ENCODE data around the gene C3AR1. TPM values are rescaled to one million over a fixed set of nuclear protein-coding genes. Genes with fewer than 3 reads are reported as not detected.
"Not testable (repeated sequence)": the region's sequence is repeated elsewhere in the genome, so short reads cannot be mapped to it uniquely, and the experiment has no call there.

C3AR1 gene
- total and polyA plus RNA-seq, 2 donors (not counting 3 experiments of a cell fraction or from before 2014, with no cell fraction given) = 0.22 to 0.70 TPM

DNA sequence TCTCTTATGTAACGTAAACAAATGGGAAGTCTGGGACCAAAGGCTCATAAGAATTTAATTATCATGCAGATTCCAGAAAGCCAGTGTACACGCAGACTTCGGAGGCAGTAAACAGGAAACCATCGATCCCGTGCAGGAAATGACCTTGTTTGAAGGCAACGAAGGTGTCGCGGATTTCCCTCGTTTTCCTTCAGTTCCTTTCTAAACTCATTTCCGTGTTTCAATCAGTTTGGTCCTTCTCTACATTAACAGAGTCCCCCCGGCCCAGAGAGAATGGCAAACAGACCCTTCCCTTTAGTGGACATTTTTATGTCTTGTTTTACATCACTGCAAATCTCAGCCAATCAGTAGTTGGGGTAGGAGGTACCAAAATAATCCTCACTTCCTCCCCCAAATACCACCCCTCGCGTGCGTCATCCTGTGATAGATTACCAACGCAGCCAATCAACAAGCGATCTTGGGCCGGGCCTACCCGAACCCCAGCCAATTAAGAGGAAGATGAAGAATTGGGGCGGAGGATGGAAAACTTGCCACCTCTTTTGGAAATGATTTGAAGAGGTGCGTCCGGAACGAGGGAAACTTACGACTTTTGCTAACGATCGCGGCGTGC is 39.8 kb downstream of the C3AR1 start:
- CTCF ChIA-PET = interaction anchor here (0.9 to 2.5 kb wide), 4 partner anchors 19 to 93 kb away, joined by 3 to 8 read pairs (median 8); no protein-coding TSS in a partner anchor
- Histone ChIP-seq H3K36me3 (ENCODE audit: control insufficient read depth in 2 of 2, extremely low read depth in 1 of 2, insufficient read depth in 2 of 2, low read length in 2 of 2) (no peaks in the 10 kb centered on the region), H3K9me3 (replicated peaks; ENCODE audit: control insufficient read depth, insufficient read depth, low read length) (no peaks in the 10 kb centered on the region), H3K4me3 (replicated peaks in 1 of 3; ENCODE audit: insufficient read depth in 1 of 3, low read depth in 1 of 3, low read length in 3 of 3) (peak overlapping the region; percentile 57 to 97 (median 77)), H3K4me1 (ENCODE audit: control insufficient read depth, extremely low read depth, insufficient read depth, low read length) (peaks cover 3% of the 10 kb centered on the region), H3K9ac (replicated peaks; ENCODE audit: extremely low read depth, insufficient read depth, low read length) (peak overlapping the region; percentile 99), H3K4me2 (ENCODE audit: insufficient read depth, low read length) (peak overlapping the region; percentile 98), H3K27me3 (ENCODE audit: control insufficient read depth in 2 of 2, insufficient read depth in 2 of 2, low read length in 2 of 2) (no peaks in the 10 kb centered on the region), H3K79me2 (ENCODE audit: control insufficient read depth, insufficient read depth, low read length) (no peaks in the 10 kb centered on the region), H4K20me1 (replicated peaks; ENCODE audit: control insufficient read depth, extremely low read depth, insufficient read depth, low read length) (no peaks in the 10 kb centered on the region), H2AFZ (ENCODE audit: low read depth, low read length) (peak overlapping the region; percentile 94), H3K9me1 (replicated peaks; ENCODE audit: control insufficient read depth, extremely low read depth, insufficient read depth, low read length) (no peaks in the 10 kb centered on the region), H3K27ac (ENCODE audit: insufficient read depth, low read depth, low read length) (peak overlapping the region; percentile 100)
- FAIRE-seq (peak; percentile 99), DNase-seq (ENCODE audit: low read depth, low spot score) (peak; percentile 99)
- POLR2A ChIA-PET = interaction anchor here (0.9 kb wide), 1 partner anchor 93 kb away, joined by 4 read pairs; no protein-coding TSS in a partner anchor
- intact Hi-C loops (cut with micrococcal nuclease) = loop anchor here (1.0 to 2.0 kb wide), 7 partner anchors 8 to 838 kb away; partner anchors contain the start of genes NECAP1 and PEX5
- peak; percentile 41 for TF ChIP-seq POLR2A (IDR thresholded peaks at IDR 0.05; ENCODE audit: low read depth, low read length)
- TF ChIP-seq, protein P1, sequence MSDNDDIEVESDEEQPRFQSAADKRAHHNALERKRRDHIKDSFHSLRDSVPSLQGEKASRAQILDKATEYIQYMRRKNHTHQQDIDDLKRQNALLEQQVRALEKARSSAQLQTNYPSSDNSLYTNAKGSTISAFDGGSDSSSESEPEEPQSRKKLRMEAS (IDR thresholded peaks at IDR 0.05; ENCODE audit: insufficient read depth, insufficient read length) = no peak
- TF ChIP-seq FOS (IDR thresholded peaks at IDR 0.05; ENCODE audit: borderline replicate concordance, insufficient read depth, low read length) = peak; percentile 59
- TF ChIP-seq JUN (IDR thresholded peaks at IDR 0.05; ENCODE audit: borderline replicate concordance, insufficient read depth, insufficient read length, low read depth) = peak; percentile 20
- dilution Hi-C loops (cut with MboI; ENCODE audit: extremely low pct_ligation_motif_present, low sequenced_read_pairs) = no loop called here
- BruUV-seq (replicated peaks) = no TSS peak

- no peaks in the 10 kb centered on the region for H4K20me1 ChIP-seq (replicated peaks; ENCODE audit: control insufficient read depth, extremely low read depth, insufficient read depth, low read length)
- no peaks in the 10 kb centered on the region for H3K9me3 ChIP-seq (replicated peaks; ENCODE audit: control insufficient read depth, insufficient read depth, low read length)
- no peaks in the 10 kb centered on the region for H3K9me1 ChIP-seq (replicated peaks; ENCODE audit: control insufficient read depth, extremely low read depth, insufficient read depth, low read length)
- DNase-seq (ENCODE audit: low read depth, low spot score) (no peak), FAIRE-seq (peak; percentile 60)
- H3K36me3 ChIP-seq (ENCODE audit: control insufficient read depth in 2 of 2, extremely low read depth in 1 of 2, insufficient read depth in 2 of 2, low read length in 2 of 2) = no peaks in the 10 kb centered on the region
- peaks cover 27 to 41% of the 10 kb centered on the region in 2 experiments for H3K27me3 ChIP-seq (ENCODE audit: control insufficient read depth in 2 of 2, insufficient read depth in 2 of 2, low read length in 2 of 2)
- intact Hi-C loops (cut with micrococcal nuclease) = no loop called here
- no peaks in the 10 kb centered on the region for H3K4me1 ChIP-seq (ENCODE audit: control insufficient read depth, extremely low read depth, insufficient read depth, low read length)
- ChIA-PET CTCF (interaction anchor here (1.4 kb wide), 1 partner anchor 8 kb away, joined by 3 read pairs; no protein-coding TSS in a partner anchor), POLR2A (no interaction called here)
- no TSS peak for BruUV-seq (replicated peaks)
- H3K79me2 ChIP-seq (ENCODE audit: control insufficient read depth, insufficient read depth, low read length) = no peaks in the 10 kb centered on the region
- peak overlapping the region in 1 of 3 experiments; percentile 9 for H3K4me3 ChIP-seq (replicated peaks in 1 of 3; ENCODE audit: insufficient read depth in 1 of 3, low read depth in 1 of 3, low read length in 3 of 3)
- dilution Hi-C loops (cut with MboI; ENCODE audit: extremely low pct_ligation_motif_present, low sequenced_read_pairs) = no loop called here
- no peak overlapping the region for H3K4me2 ChIP-seq (ENCODE audit: insufficient read depth, low read length)
- no peak overlapping the region for H3K9ac ChIP-seq (replicated peaks; ENCODE audit: extremely low read depth, insufficient read depth, low read length)
- TF ChIP-seq POLR2AphosphoS5 (IDR thresholded peaks at IDR 0.05; ENCODE audit: insufficient read depth, low read depth, low read length) = no peak
- peak; percentile 92 for TF ChIP-seq EZH2 (IDR thresholded peaks at IDR 0.05; ENCODE audit: borderline replicate concordance, low read depth, low read length, severe bottlenecking)
- H3K27ac ChIP-seq (ENCODE audit: insufficient read depth, low read depth, low read length) = no peak overlapping the region
- peak overlapping the region; percentile 62 for H2AFZ ChIP-seq (ENCODE audit: low read depth, low read length)
Measured at GRCh38 chr12:8018666-8019581, 47.2 kb downstream of the C3AR1 start.

DNA sequence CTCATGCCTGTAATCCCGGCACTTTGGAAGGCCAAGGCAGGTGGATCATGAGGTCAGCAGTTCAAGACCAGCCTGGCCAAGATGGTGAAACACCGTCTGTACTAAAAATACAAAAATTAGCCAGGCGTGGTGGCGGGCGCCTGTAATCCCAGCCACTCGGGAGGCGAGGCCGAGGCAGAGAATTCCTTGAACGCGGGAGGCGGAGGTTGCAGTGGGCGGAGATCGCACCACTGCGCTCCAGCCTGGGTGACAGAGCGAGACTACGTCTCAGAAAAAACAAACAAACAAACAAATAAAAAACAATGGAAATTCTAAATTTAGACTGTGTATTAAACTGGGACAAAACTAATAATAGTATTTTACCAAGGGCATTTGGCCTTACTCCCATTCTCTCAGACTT is 47.9 kb downstream of the C3AR1 start:
- H3K79me2 ChIP-seq (ENCODE audit: control insufficient read depth, insufficient read depth, low read length); H3K9ac ChIP-seq (replicated peaks; ENCODE audit: extremely low read depth, insufficient read depth, low read length); H3K9me1 ChIP-seq (replicated peaks; ENCODE audit: control insufficient read depth, extremely low read depth, insufficient read depth, low read length); H3K9me3 ChIP-seq (replicated peaks; ENCODE audit: control insufficient read depth, insufficient read depth, low read length); H3K27ac ChIP-seq (ENCODE audit: insufficient read depth, low read depth, low read length); BruUV-seq (replicated peaks); POLR2A ChIA-PET; H3K4me2 ChIP-seq (ENCODE audit: insufficient read depth, low read length); dilution Hi-C loops (cut with MboI; ENCODE audit: extremely low pct_ligation_motif_present, low sequenced_read_pairs); H3K36me3 ChIP-seq (ENCODE audit: control insufficient read depth in 2 of 2, extremely low read depth in 1 of 2, insufficient read depth in 2 of 2, low read length in 2 of 2); CTCF ChIA-PET; H2AFZ ChIP-seq (ENCODE audit: low read depth, low read length); intact Hi-C loops (cut with micrococcal nuclease); H3K4me1 ChIP-seq (ENCODE audit: control insufficient read depth, extremely low read depth, insufficient read depth, low read length); FAIRE-seq; DNase-seq (ENCODE audit: low read depth, low spot score); H3K4me3 ChIP-seq (replicated peaks in 1 of 3; ENCODE audit: insufficient read depth in 1 of 3, low read depth in 1 of 3, low read length in 3 of 3); H4K20me1 ChIP-seq (replicated peaks; ENCODE audit: control insufficient read depth, extremely low read depth, insufficient read depth, low read length): not testable (repeated sequence)
- peaks cover 27 to 41% of the 10 kb centered on the region in 2 experiments for H3K27me3 ChIP-seq (ENCODE audit: control insufficient read depth in 2 of 2, insufficient read depth in 2 of 2, low read length in 2 of 2)

Measured in endothelial cell of umbilical vein (primary cell).